ENCODE measurements around the gene DHX15. TPM values are rescaled to one million over a fixed set of nuclear protein-coding genes. Genes with fewer than 3 reads are reported as not detected.

Gene DHX15
- total and polyA plus RNA-seq, 8 donors = 47.5 to 699 (median 127) TPM

- Histone ChIP-seq H3K36me3 (peaks cover 25 to 73% (median 66%) of the 10 kb centered on the region in 4 donors), H3K27me3 (no peaks in the 10 kb centered on the region), H3K4me3 (no peak overlapping the region), H3K4me1 (peaks cover 19 to 96% (median 42%) of the 10 kb centered on the region in 4 donors), H3K27ac (no peak overlapping the region), H3K9me3 (no peaks in the 10 kb centered on the region)
- TF ChIP-seq CTCF (IDR thresholded peaks at IDR 0.05) = no peak
- TF ChIP-seq POLR2AphosphoS5 (IDR thresholded peaks at IDR 0.05) = no peak
- no peak for TF ChIP-seq EP300 (IDR thresholded peaks at IDR 0.05)
- no peak for TF ChIP-seq POLR2A (IDR thresholded peaks at IDR 0.05)
- no peak for DNase-seq
- intact Hi-C loops (cut with DNase I; ENCODE audit: low total_unique reads) = no loop called here
Observed at GRCh38 chr4:24574236-24574635, 10.1 kb downstream of the DHX15 start.

GRCh38 chr4:24573582-24573981 is 10.8 kb downstream of the DHX15 start:
- WGBS, 5 donors = 46 to 50% (median 50%) methylated on average over 2 of the region's 2 CpGs
- Histone ChIP-seq H3K27me3 (no peaks in the 10 kb centered on the region), H3K4me1 (peaks cover 17 to 96% (median 39%) of the 10 kb centered on the region in 4 donors), H3K4me3 (no peak overlapping the region), H3K9me3 (no peaks in the 10 kb centered on the region), H3K36me3 (peaks cover 25 to 73% (median 67%) of the 10 kb centered on the region in 4 donors), H3K27ac (no peak overlapping the region)
- TF ChIP-seq POLR2A (IDR thresholded peaks at IDR 0.05) (no peak), CTCF (IDR thresholded peaks at IDR 0.05) (no peak), POLR2AphosphoS5 (IDR thresholded peaks at IDR 0.05) (no peak), EP300 (IDR thresholded peaks at IDR 0.05) (no peak)
- intact Hi-C loops (cut with DNase I; ENCODE audit: low total_unique reads) = no loop called here
- DNase-seq = no peak

GRCh38 chr4:24570574-24571236 is 13.6 kb downstream of the DHX15 start:
- Histone ChIP-seq H3K4me1 (peaks cover 20 to 96% (median 44%) of the 10 kb centered on the region in 4 donors), H3K27me3 (no peaks in the 10 kb centered on the region), H3K36me3 (peaks cover 18 to 78% (median 68%) of the 10 kb centered on the region in 4 donors), H3K27ac (no peak overlapping the region), H3K9me3 (no peaks in the 10 kb centered on the region), H3K4me3 (no peak overlapping the region)
- intact Hi-C loops (cut with DNase I; ENCODE audit: low total_unique reads) = no loop called here
- 72 to 82% (median 79%) methylated on average over 5 of the region's 5 CpGs for WGBS, 5 donors
- TF ChIP-seq POLR2AphosphoS5 (IDR thresholded peaks at IDR 0.05) (no peak), EP300 (IDR thresholded peaks at IDR 0.05) (no peak), POLR2A (IDR thresholded peaks at IDR 0.05) (no peak), CTCF (IDR thresholded peaks at IDR 0.05) (no peak)
- no peak for DNase-seq

GRCh38 chr4:24570172-24570571 is 14.2 kb downstream of the DHX15 start:
- TF ChIP-seq POLR2A (IDR thresholded peaks at IDR 0.05) = no peak
- no peak for TF ChIP-seq POLR2AphosphoS5 (IDR thresholded peaks at IDR 0.05)
- no peak for TF ChIP-seq EP300 (IDR thresholded peaks at IDR 0.05)
- no peak for TF ChIP-seq CTCF (IDR thresholded peaks at IDR 0.05)
- Histone ChIP-seq H3K4me3 (no peak overlapping the region), H3K9me3 (no peaks in the 10 kb centered on the region), H3K27me3 (no peaks in the 10 kb centered on the region), H3K27ac (no peak overlapping the region), H3K36me3 (peaks cover 13 to 77% (median 63%) of the 10 kb centered on the region in 4 donors), H3K4me1 (peaks cover 20 to 96% (median 48%) of the 10 kb centered on the region in 4 donors)
- DNase-seq = no peak
- intact Hi-C loops (cut with DNase I; ENCODE audit: low total_unique reads) = no loop called here
- WGBS, 5 donors = 60 to 70% (median 67%) methylated on average over 1 of the region's 1 CpG

Measured in stomach (tissue), 9 donors.